Mesenteric fat pad (tissue), 1 donor: ENCODE measurements around the gene CTBP2. TPM values are rescaled to one million over a fixed set of nuclear protein-coding genes. Genes with fewer than 3 reads are reported as not detected.
A peak's percentile ranks its signal among the peaks of the same experiment; 100 is the strongest.

Experiments
- DNase-seq: peaks from one replicate; pipeline ENCODE4 v3.0.0-alpha.2; 2020; ENCODE audit warnings: low spot score
- total RNA-seq: library from RNA; stranded (reverse); fragmentation: NEBNext Ultra II Directional; extraction: Animal tissue kit (Norgen Biotek cat#: 25700); gene quantifications from one replicate; pipeline ENCODE4 v1.2.1, GENCODE V29; 2021
- donor health status: DM: yes; HTN: yes; CAD: no.

CTBP2 gene
- total RNA-seq, 1 donor from 2014 or later: 56.5 TPM

DNA sequence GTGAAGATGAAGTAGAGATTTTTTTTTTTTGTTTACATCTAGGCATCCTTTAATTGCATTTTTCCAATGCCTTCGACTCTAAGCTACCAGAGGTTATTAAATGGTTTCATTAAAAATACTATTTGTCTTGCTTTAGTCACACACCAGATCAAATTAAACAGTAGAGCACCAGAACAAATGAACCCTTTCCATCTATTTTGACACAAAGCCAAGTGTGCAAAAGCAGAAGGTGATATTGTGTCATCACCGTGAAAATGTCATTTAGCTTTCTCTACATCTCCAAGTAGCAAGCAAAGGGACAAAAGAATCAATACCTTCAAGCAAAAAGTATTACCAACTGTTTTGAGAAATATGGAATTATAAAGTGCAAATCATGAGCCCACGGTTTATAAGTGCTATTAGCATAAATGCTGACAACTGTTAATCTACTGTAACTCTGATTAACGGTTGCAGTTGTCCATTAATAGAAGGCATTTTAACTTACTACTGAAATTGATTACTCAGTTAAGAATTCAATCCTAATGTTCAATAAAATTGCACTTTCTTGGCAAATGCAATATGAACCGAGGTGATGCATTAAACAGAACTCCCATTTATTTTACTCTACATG is 49.1 kb downstream of the CTBP2 start:
- no peak for DNase-seq

DNA sequence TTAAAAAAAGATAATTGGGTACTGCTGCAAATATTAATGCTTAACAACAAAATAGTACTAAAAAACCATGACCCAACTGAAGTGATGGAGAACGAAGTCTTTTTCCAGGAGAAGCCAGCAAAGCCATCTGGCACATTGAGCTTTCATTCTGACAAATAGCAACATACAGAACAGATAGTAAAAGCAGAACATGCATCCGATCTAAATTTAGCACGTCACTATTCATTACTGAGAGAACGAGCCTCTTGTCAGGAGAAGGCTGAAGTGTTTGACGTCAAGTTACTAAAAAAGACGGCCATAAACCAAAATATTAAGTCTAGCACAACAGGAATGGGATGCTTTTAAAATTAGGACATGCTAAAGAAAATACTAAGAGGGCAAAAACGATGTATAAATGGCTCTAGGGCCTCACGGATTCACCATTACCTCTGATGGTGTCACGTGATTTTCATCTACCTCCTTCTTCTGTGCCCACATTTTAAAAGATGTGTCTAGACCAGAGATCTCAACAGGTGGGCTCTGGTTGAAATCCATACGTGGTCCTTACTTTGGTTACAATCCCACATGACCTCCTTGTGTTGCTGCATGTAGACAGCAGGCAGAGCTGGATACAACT is 52.3 kb downstream of the CTBP2 start:
- no peak for DNase-seq

DNA sequence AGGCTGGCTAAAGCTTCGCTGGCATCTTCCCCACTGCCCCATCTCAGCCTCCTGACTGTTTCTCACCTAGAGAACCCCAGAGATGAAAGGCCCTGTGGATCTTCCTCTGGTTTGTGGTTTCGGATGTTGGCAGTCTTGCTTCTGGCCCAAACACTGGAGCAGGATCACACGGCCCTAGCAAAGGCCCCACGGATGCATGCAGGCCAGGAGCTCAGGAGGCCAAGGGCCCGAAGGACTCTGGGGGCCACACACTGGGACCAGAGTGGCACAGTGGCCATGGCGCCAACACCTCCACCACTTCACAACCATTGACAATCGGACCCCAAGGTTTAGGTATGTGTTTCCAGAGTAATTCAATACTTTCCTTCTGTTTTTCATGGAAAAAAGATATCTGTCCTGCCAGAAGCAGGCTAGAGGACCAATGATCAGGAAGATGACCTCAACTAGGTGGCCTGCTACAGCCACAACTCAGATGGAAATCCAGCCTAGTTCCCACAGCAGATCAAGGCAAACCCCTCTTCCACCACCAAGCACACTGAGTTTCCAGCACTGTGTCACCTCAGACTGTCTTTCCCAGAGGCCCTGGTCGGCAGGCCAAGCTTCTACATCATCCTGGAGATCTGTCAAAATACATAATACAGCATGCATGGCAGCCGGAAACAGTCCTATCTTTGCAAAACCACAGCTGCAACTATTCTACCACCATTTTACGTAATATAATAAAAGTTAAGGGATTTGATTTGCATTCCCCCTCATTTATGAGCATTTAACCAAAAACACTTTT is 53.0 kb downstream of the CTBP2 start:
- DNase-seq: no peak

DNA sequence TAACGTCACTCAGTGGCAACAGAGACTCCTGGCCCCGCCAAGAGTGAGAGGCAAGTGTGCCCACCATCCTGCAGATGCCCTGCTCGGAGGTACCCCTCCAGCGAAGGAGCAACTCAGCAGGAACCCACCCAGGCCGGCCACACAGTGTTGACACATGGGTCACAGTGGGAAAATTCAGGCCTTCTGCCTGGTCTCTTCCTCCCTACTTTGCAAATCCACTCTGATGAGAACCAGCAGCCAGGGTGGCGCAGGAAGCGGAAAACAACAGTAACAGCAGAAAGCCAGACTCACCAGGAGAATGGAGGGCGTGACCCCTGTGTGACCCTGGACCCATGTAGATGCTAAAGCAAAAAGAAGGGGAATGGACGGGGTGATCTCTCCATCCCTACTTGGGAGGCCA is 53.8 kb downstream of the CTBP2 start:
- DNase-seq: no peak

DNA sequence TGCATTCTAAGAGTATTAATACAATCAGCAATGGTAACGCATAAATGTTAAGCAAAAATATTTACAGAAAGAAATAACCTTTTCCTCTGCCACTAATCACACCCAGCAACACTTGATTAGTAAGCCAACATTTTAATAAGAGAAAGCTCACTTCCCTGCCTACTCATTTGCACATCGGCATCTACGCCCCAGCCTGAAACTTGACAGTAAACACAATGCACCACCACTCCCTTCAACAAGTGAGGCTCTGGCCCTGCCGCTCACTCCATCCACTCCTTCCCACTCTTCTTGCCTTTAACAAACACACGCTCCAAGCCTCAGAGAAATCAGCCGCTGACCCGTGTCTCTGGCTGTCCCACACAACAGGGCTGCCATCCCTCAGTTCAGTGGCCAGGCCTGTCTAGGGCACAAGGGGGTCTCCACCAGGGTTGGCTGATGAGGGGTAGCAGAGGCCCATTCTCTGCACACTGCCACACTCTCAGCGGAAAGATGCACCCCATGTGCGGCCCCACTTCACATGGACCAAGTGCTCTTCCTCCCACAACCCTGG is 54.6 kb downstream of the CTBP2 start:
- no peak for DNase-seq

DNA sequence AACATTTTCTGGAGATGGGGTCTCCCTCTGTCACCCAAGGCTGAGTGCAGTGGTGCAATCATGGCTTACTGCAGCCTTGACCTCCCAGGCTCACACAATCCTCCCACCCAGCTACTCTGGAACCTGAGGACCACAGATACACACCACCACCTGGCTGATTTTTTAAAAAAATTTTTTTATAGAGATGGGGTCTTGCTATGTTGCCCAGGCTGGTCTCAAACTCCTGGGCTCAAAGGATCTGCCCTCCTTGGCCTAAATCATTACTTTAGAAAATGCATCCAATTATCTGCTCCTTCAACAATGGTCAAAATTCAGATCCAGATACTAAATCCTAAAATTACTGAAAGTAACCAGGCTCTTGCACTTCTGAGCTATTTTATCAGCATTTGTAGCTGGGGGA is 55.2 kb downstream of the CTBP2 start:
- DNase-seq: peak; percentile 41

DNA sequence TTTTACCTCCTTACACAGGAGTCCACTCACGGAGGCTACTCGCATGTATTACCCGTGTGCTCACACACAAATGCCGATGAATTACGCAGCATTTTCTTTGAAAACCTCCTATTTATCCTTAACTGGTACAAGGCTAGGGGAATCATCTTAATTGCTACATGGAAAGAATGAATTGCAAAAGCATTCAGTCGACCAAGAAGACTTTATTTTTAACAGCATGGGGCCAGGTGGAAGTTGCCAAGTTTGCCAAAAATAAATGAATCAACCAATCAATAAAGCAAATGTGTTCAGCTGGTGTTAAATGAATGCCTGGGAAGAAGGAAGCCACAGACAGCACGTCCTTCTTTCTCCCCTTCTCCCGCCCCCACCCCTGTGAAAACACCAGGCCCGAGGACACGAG is 55.8 kb downstream of the CTBP2 start:
- no peak for DNase-seq

DNA sequence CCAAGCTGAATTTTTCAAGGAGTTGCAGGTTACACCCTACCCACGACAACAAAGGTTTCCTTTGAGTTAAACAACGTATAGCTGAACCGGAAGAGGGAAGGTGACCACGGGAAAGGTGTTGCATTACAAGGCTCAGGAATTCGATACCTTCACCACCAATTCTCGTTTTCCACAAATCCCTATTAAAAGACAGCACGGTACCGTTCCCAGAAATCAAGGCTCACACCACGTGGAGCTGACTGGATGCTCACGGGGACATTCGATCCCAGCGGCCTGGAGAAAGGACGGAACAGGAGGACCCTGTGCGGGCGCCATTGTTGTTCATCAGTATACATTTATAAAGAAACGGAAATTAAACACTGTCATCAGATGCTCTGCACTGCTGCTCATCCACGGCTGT is 56.4 kb downstream of the CTBP2 start:
- DNase-seq: peak; percentile 72

DNA sequence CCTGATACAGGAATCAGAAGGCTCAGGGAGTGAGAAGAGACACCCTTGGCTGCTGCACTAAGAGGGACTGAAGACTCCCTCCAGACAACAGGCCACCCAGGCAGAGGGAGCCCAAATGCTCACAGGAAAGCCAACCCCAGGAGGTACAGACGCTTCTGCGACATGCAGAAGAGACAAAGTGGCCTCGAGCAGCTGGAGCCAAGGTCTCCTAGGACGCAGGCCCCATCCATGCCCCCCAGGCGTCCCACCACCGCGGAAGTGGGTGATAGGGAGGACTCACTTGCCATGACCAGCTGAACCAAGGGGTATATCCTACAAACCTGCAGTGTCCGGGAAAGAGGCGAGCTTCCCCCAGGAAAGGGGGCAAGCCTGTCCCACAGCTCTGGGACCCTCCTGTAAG is 56.9 kb downstream of the CTBP2 start:
- peak; percentile 49 for DNase-seq

DNA sequence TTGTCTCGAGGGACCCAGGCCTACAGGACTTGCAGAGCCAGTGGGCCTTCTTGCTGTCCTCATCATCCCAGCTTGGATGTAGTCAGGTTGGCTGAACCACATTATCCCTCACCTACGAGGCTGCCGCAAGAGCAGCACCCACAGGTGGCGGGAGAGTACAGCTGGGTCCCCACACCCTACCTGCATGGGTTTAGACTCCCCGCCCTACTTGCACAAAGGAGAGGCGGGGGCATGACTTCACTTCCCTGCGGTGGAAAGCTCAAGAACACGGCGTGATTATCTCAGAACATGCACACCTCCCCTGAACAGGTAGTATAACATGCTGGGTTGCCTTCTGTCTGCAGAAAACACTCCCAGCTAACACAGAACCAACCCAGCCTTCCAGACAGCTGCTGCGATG is 57.5 kb downstream of the CTBP2 start:
- DNase-seq: peak; percentile 65

DNA sequence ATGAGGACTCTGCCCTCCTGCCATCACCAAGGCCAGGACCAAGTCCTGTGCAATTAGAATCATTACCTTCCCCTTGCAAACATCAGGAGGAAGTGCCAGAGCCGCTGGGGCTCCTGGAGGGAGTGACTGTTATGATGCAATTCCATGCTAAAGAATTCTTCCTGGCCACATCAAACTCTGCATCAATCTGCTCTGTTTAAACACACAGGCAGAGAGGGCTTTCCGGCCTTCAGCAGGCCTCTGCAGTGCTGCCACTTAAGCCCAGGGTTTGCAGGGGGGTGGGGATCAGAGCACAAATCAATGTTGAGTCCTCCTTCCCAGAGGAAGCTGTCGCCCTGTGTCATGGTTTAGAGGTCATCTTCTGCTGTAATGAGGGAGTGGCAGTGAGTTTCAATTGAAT is 58.1 kb downstream of the CTBP2 start:
- peak; percentile 60 for DNase-seq

DNA sequence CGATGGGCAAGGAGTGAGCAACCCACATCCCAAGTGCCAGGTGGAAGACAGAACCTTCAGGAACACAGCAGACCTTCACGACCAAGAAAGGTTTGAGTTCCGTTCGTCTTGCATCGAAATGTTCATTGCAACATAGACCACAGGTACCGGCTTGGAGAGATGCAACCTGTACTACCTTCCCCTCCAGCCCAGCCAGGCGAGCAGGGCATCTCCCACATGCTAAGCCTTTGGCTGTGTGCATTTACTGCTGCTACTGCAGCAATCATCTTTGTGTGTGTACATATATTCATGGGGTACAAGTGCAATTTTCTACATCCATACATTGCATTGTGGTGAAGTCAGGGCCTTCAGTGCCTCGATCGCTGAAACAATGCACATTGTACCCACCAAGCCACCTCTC is 58.8 kb downstream of the CTBP2 start:
- peak; percentile 28 for DNase-seq

DNA sequence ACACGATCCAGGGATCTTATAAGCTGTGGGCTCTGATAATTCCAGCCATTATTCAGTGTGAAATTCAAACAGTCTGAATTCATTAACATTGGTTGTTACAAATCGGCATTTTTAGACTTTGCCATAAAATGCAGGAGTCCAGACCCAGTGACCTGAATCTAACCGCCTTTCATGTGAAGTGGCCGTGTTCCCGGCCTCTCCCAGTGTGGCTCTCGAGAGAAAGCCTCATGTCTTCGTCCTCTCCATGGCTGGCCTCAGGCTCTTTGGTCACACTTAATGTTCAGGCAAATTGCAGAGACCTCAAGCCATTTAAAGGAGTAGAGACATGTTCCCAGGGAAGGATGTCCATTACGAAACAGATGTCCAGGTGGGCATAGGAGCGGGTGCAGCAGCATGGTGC is 59.3 kb downstream of the CTBP2 start:
- DNase-seq: no peak

DNA sequence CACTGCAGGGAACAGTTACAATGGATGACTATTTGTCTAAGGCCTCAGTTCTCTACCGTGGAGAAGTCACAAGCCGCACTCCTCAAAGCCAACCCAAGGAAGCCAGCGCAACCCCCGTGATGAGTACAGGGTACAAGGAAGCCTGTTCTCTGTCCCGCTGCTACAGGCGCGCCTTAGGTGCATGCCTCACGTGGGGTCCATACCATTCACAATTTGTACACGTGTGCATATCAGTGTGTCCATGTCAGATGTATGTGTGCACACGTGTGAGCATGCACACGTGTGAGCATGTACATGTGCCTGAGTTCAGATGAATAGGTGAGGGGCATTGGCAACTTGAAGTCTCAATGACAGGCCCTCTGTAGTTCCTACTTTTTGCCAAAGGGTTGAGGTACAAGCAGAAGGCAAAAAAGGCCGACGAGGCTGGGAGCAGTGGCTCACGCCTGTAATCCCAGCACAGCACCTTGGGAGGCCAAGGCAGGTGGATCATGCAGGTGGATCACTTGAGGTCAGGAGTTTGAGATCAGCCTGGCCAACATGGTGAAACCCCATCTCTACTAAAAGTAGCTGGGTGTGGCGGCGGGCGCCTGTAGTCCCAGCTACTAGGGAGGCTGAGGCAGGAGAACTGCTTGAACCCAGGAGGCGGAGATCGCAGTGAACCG is 62.8 kb downstream of the CTBP2 start:
- peak; percentile 74 for DNase-seq

DNA sequence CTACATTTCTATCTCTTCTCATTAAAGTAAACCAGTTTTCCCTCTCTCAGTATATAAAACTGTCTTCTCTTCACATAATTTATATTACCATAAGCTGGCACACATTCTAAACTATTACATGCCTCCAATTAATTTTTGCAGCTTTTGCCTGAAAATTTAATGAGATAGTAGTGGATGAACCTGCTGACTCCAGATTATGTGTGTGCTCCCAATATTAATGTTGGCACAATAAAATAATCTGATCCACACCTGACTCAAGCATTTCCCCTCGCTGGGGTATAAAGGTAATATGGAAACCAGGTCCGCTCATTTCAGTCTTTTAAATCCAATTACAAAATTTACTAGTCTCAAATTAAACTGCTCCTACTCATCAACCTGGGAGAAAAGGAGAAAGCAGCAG is 63.4 kb downstream of the CTBP2 start:
- DNase-seq: no peak

DNA sequence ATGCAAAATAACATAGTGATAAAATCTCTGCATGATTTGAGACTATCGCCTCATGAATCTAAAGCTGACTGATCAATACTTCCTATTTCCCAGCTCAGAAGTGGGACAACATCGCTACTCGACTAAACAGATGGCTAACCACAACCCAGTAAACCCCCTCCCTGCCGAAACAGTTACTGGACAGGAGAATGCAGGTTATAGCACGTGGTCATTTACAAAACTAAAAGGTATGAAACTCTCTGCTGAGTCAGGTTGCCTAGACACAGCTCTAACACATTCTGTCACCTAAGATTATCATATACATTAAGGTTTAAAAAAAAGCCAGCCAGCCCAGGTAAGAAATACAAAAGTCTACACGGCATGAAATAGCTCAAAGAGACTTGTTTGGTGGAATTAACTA is 64.0 kb downstream of the CTBP2 start:
- DNase-seq: no peak

DNA sequence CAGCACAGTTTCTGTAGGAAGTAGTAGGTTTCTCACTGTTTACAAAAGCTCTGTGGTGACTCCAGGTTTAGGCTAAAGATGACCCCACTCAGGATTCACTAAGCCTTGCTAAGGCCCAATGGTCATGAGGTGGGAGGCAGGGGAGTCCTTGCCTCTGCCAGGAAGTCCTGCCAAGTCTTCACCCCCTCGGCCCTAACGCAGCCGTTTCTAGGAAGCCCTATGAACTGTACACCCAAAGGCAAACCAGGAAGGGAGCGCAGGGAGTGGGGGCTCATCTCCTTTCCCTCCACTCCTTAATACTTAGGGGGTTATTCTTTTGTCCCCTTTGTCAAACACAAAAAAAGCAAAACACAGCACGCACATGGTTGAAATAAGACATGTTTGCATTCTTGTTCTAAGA is 64.6 kb downstream of the CTBP2 start:
- DNase-seq: no peak

DNA sequence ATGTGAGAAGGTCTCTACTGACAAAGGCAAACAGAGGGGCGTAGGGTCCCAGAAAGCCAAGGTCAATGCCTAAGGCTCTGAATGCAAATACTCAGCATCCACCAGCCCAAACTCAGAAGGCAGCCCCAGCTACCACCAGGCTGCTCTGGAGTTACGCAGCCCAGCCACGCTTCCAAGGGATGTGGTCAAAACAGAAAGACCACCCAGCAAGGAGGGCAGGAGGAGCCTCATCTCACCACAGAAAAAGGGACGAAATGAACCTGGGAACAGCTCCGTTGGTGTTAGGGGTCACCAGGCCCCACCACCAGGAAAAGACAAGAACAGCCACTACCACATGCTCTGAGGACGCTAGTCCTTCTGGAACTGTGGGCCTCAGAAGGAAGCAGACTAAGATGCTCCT is 65.1 kb downstream of the CTBP2 start:
- DNase-seq: peak; percentile 73

DNA sequence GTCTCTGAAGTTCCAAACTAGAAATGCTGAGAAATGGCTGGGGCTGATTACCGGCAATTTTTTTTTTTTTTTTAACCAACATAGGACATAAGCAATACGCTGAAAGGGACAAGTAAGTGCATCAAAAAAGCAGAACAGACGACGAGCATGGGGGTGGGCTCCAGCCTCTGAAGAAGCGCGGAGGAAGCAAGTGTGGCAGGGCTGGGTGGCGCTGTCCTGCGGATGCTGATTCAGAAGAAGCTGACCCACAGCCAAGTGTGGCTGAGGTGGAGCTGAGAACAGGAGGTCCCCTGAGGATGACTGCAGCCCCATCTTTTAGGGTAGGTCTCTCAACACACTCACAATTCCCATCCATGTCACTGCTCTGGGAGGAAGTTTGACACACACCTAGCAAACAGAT is 65.6 kb downstream of the CTBP2 start:
- DNase-seq: peak; percentile 85

DNA sequence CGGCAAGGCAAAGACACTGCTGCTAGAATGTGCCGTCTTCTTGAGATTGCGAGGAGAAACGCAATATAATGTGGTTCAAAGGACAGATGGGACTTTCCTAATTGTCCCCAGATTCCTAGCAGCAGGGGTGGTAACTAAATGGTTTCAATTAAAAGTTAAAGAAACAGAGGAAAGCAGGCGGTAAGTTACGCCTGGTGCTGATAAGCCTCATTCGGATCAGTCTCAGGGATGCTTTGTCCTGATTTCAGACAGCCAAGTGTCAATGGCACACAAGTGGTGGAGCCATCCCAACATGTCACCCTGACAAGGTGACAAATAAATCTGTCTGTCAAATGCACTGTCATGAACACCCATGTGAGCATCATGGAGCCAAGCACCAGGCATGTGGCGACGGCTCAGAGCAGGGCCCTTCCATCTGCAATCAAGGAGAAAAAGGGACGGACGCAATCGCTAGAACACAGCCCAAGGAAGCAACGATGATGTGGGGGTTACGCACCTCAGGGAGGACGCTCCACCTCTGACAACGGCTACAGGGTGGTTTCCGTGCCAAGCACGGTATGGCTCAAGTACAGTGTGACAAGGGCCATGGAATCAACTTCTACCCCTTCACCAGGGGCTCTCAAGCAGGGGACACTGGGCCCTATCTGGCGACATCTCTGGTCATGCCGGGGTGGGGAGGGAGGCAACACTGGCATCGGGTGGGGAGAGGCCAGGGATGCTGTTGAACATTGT is 66.2 kb downstream of the CTBP2 start:
- peak; percentile 77 for DNase-seq
